ENCODE data around the gene KLHL6. TPM values are rescaled to one million over a fixed set of nuclear protein-coding genes. Genes with fewer than 3 reads are reported as not detected.
A peak's percentile ranks its signal among the peaks of the same experiment; 100 is the strongest.

The KLHL6 gene
- total RNA-seq, 1 experiment from 2014 or later: not detected

- no peaks in the 10 kb centered on the region; a peak in 1 of 5 replicates for H3K9me3 Mint-ChIP-seq
- peaks cover 3% of the 10 kb centered on the region; the same call in 1 of the 2 replicates for H3K4me1 ChIP-seq (ENCODE audit: insufficient read depth, low read length)
- H3K79me2 ChIP-seq (ENCODE audit: insufficient read depth, low read length): no peaks in the 10 kb centered on the region
- H2AFZ ChIP-seq (ENCODE audit: low read length): no peak overlapping the region
- H3K27ac Mint-ChIP-seq: peak overlapping the region in 1 of 3 experiments; percentile 65; a peak in 1 of 7 replicates
- H2AK5ac ChIP-seq (ENCODE audit: insufficient read length, low read length): no peak overlapping the region
- H2BK12ac ChIP-seq (ENCODE audit: insufficient read length, low read depth, low read length): no peak overlapping the region
- H3T11ph ChIP-seq (ENCODE audit: low read length): no peak overlapping the region
- no peaks in the 10 kb centered on the region for H3K27me3 ChIP-seq (ENCODE audit: insufficient read depth, low read length)
- H3K4me2 ChIP-seq (ENCODE audit: insufficient read depth, insufficient read length, low read length): no peak overlapping the region
- no peaks in the 10 kb centered on the region for H3K23me2 ChIP-seq (ENCODE audit: insufficient read length, low read depth, low read length, poor library complexity, severe bottlenecking)
- H4K8ac ChIP-seq (replicated peaks; ENCODE audit: insufficient read length, low read depth, low read length): no peak overlapping the region
- no peak overlapping the region for H4K5ac ChIP-seq (ENCODE audit: insufficient read length, low read depth, low read length)
- no peaks in the 10 kb centered on the region for H3K79me1 ChIP-seq (ENCODE audit: insufficient read depth, low read depth, low read length, poor library complexity, severe bottlenecking)
- no peak overlapping the region for H3K4me3 Mint-ChIP-seq
- no peak overlapping the region for H3K4ac ChIP-seq (ENCODE audit: low read depth, low read length)
- no peak overlapping the region for H4K91ac ChIP-seq (ENCODE audit: insufficient read length, low read depth, low read length)
- no peak overlapping the region for H3K14ac ChIP-seq (ENCODE audit: insufficient read depth, low read length)
- no peak overlapping the region for H2BK5ac ChIP-seq (ENCODE audit: insufficient read length, low read length)
- H4K20me1 ChIP-seq (ENCODE audit: control insufficient read depth, insufficient read depth, insufficient read length): no peaks in the 10 kb centered on the region
- no peak overlapping the region for H2BK20ac ChIP-seq (ENCODE audit: low read depth, low read length, poor library complexity, severe bottlenecking)
- no peak for TF ChIP-seq CTCF (conservative IDR thresholded peaks at IDR 0.05)
- peak; percentile 41 for DNase-seq
- no peak overlapping the region for H2BK15ac ChIP-seq (ENCODE audit: low read depth, low read length)
- H3K27me3 Mint-ChIP-seq (ENCODE audit: low read depth): no peaks in the 10 kb centered on the region
- H3K9ac ChIP-seq (ENCODE audit: extremely low read depth, insufficient read length, low read length): no peak overlapping the region
- H3K18ac ChIP-seq (ENCODE audit: insufficient read length, low read depth, low read length): no peak overlapping the region
- H3K4me1 Mint-ChIP-seq: peaks cover 19 to 20% of the 10 kb centered on the region in 2 experiments
- no peaks in the 10 kb centered on the region for H3K9me3 ChIP-seq (ENCODE audit: control insufficient read depth, low read depth, low read length)
- H3K27ac ChIP-seq (ENCODE audit: insufficient read length, low read depth, low read length): no peak overlapping the region
- H3K36me3 Mint-ChIP-seq (ENCODE audit: insufficient read depth in 1 of 3, low read depth in 3 of 3): no peaks in the 10 kb centered on the region
- no peak overlapping the region for H2BK120ac ChIP-seq (ENCODE audit: low read depth, low read length, poor library complexity, severe bottlenecking)
- no CpG with 5 or more reads among the region's 6 CpGs for WGBS (ENCODE audit: extremely low coverage, insufficient read length, low lambda C conversion rate)
- no peak overlapping the region for H3K23ac ChIP-seq (ENCODE audit: insufficient read length, low read depth, low read length)
- H3K56ac ChIP-seq (ENCODE audit: insufficient read length, low read depth, low read length): no peak overlapping the region
Measured at GRCh38 chr3:183490653-183491052, 64.9 kb downstream of the KLHL6 start.

Measured in H9 (cell line).